Measurements from ENCODE around the gene NT5C.
A peak's percentile ranks its signal among the peaks of the same experiment; 100 is the strongest.
"Not testable (repeated sequence)": the region's sequence is repeated elsewhere in the genome, so short reads cannot be mapped to it uniquely, and the experiment has no call there.

The NT5C gene

GRCh38 chr17:75146592-75146991 lies 15.1 kb upstream of the NT5C start:
- H3K4me3 ChIP-seq (ENCODE audit: low read depth, low read length) = no peak overlapping the region

- no peak overlapping the region for H3K4me3 ChIP-seq (ENCODE audit: low read depth, low read length)
Measured at GRCh38 chr17:75144816-75145512, 13.4 kb upstream of the NT5C start.

- H3K4me3 ChIP-seq (ENCODE audit: low read depth, low read length) = no peak overlapping the region
Measured at GRCh38 chr17:75142236-75142971, 10.9 kb upstream of the NT5C start.

GRCh38 chr17:75138519-75138918 lies 7.0 kb upstream of the NT5C start:
- no peak overlapping the region for H3K4me3 ChIP-seq (ENCODE audit: low read depth, low read length)

- not testable (repeated sequence) for H3K4me3 ChIP-seq (ENCODE audit: low read depth, low read length)
Measured at GRCh38 chr17:75137762-75138161, 6.2 kb upstream of the NT5C start.

GRCh38 chr17:75135946-75136345 lies 4.4 kb upstream of the NT5C start:
- H3K4me3 ChIP-seq (ENCODE audit: low read depth, low read length) = no peak overlapping the region

GRCh38 chr17:75135452-75135851 lies 3.9 kb upstream of the NT5C start:
- H3K4me3 ChIP-seq (ENCODE audit: low read depth, low read length) = no peak overlapping the region

GRCh38 chr17:75133607-75134347 lies 2.2 kb upstream of the NT5C start:
- not testable (repeated sequence) for H3K4me3 ChIP-seq (ENCODE audit: low read depth, low read length)

- no peak overlapping the region for H3K4me3 ChIP-seq (ENCODE audit: low read depth, low read length)
Measured at GRCh38 chr17:75133001-75133400, 1.5 kb upstream of the NT5C start.

GRCh38 chr17:75132018-75133000 lies 767 bp upstream of the NT5C start:
- H3K4me3 ChIP-seq (ENCODE audit: low read depth, low read length) = peak overlapping the region; percentile 72

- H3K4me3 ChIP-seq (ENCODE audit: low read depth, low read length) = peak overlapping the region; percentile 72
Measured at GRCh38 chr17:75130632-75131277, 787 bp downstream of the NT5C start.

- H3K4me3 ChIP-seq (ENCODE audit: low read depth, low read length) = no peak overlapping the region
Measured at GRCh38 chr17:75130059-75130631, 1.4 kb downstream of the NT5C start.

- no peak overlapping the region for H3K4me3 ChIP-seq (ENCODE audit: low read depth, low read length)
Measured at GRCh38 chr17:75129576-75129975, 2.0 kb downstream of the NT5C start.

GRCh38 chr17:75128694-75129505 lies 2.6 kb downstream of the NT5C start:
- H3K4me3 ChIP-seq (ENCODE audit: low read depth, low read length) = no peak overlapping the region

GRCh38 chr17:75127936-75128335 lies 3.6 kb downstream of the NT5C start:
- H3K4me3 ChIP-seq (ENCODE audit: low read depth, low read length) = not testable (repeated sequence)

GRCh38 chr17:75126954-75127353 lies 4.6 kb downstream of the NT5C start:
- H3K4me3 ChIP-seq (ENCODE audit: low read depth, low read length) = no peak overlapping the region

- no peak overlapping the region for H3K4me3 ChIP-seq (ENCODE audit: low read depth, low read length)
Measured at GRCh38 chr17:75125984-75126383, 5.6 kb downstream of the NT5C start.

GRCh38 chr17:75124819-75125162 lies 6.8 kb downstream of the NT5C start:
- H3K4me3 ChIP-seq (ENCODE audit: low read depth, low read length) = no peak overlapping the region
